ENCODE measurements around the gene RORB.

The RORB gene

GRCh38 chr9:74609671-74610405 is 112.7 kb downstream of the RORB start:
- DNase-seq = no peak

- DNase-seq = no peak
Observed at GRCh38 chr9:74610523-74611061, 113.5 kb downstream of the RORB start.

- DNase-seq = no peak
Observed at GRCh38 chr9:74630228-74630627, 133.1 kb downstream of the RORB start.

- DNase-seq = no peak
Observed at GRCh38 chr9:74639112-74639511, 142.0 kb downstream of the RORB start.

- no peak for DNase-seq
Observed at GRCh38 chr9:74642376-74642775, 145.2 kb downstream of the RORB start.

- DNase-seq = no peak
Observed at GRCh38 chr9:74643303-74643923, 146.3 kb downstream of the RORB start.

- DNase-seq = no peak
Observed at GRCh38 chr9:74644023-74644422, 146.9 kb downstream of the RORB start.

- DNase-seq = peak; percentile 9
Observed at GRCh38 chr9:74645007-74645639, 148.0 kb downstream of the RORB start.

GRCh38 chr9:74653410-74654080 is 156.4 kb downstream of the RORB start:
- no peak for DNase-seq

GRCh38 chr9:74662674-74663073 is 165.5 kb downstream of the RORB start:
- DNase-seq = no peak

- DNase-seq = no peak
Observed at GRCh38 chr9:74663439-74663838, 166.3 kb downstream of the RORB start.

- DNase-seq = no peak
Observed at GRCh38 chr9:74666625-74667316, 169.6 kb downstream of the RORB start.

- DNase-seq = no peak
Observed at GRCh38 chr9:74672237-74672636, 175.1 kb downstream of the RORB start.

GRCh38 chr9:74674077-74674476 is 176.9 kb downstream of the RORB start:
- DNase-seq = no peak

GRCh38 chr9:74681906-74682305 is 184.8 kb downstream of the RORB start:
- no peak for DNase-seq

GRCh38 chr9:74683322-74683721 is 186.2 kb downstream of the RORB start:
- no peak for DNase-seq

GRCh38 chr9:74691058-74691457 is 193.9 kb downstream of the RORB start:
- DNase-seq = peak; percentile 3

- DNase-seq = no peak
Observed at GRCh38 chr9:74696520-74696919, 199.4 kb downstream of the RORB start.

GRCh38 chr9:74697535-74697934 is 200.4 kb downstream of the RORB start:
- DNase-seq = no peak

GRCh38 chr9:74711341-74711740 is 214.2 kb downstream of the RORB start:
- DNase-seq = no peak

GRCh38 chr9:74718709-74719108 is 221.6 kb downstream of the RORB start:
- no peak for DNase-seq

- no peak for DNase-seq
Observed at GRCh38 chr9:74719306-74719705, 222.2 kb downstream of the RORB start.

Measured in fibroblast of skin of scalp (primary cell).